Germinal center (tissue), 1 donor: ENCODE results near the gene CNOT11.

Experiments
- DNase-seq: peaks from one replicate; pipeline ENCODE4 v3.0.0; 2012; ENCODE audit warnings: mixed read lengths, low spot score

CNOT11 gene

GRCh38 chr2:101278925-101279324, 26.2 kb downstream of the CNOT11 start:
- no peak for DNase-seq

GRCh38 chr2:101281482-101281881, 28.8 kb downstream of the CNOT11 start:
- DNase-seq = no peak

GRCh38 chr2:101282980-101283379, 30.3 kb downstream of the CNOT11 start:
- DNase-seq = no peak

GRCh38 chr2:101286684-101287083, 34.0 kb downstream of the CNOT11 start:
- DNase-seq = no peak

- DNase-seq = no peak
Observed at GRCh38 chr2:101287303-101287702, 34.6 kb downstream of the CNOT11 start.

- DNase-seq = no peak
Observed at GRCh38 chr2:101290711-101291110, 38.0 kb downstream of the CNOT11 start.

GRCh38 chr2:101291973-101292372, 39.3 kb downstream of the CNOT11 start:
- DNase-seq = no peak

GRCh38 chr2:101293544-101293943, 40.9 kb downstream of the CNOT11 start:
- DNase-seq = no peak

GRCh38 chr2:101294861-101295260, 42.2 kb downstream of the CNOT11 start:
- no peak for DNase-seq

- DNase-seq = no peak
Observed at GRCh38 chr2:101295895-101296294, 43.2 kb downstream of the CNOT11 start.

- DNase-seq = no peak
Observed at GRCh38 chr2:101296371-101296770, 43.7 kb downstream of the CNOT11 start.

GRCh38 chr2:101297383-101297782, 44.7 kb downstream of the CNOT11 start:
- no peak for DNase-seq

- no peak for DNase-seq
Observed at GRCh38 chr2:101299604-101300003, 46.9 kb downstream of the CNOT11 start.

- DNase-seq = no peak
Observed at GRCh38 chr2:101300164-101300563, 47.5 kb downstream of the CNOT11 start.

- DNase-seq = no peak
Observed at GRCh38 chr2:101300836-101301235, 48.1 kb downstream of the CNOT11 start.

GRCh38 chr2:101302016-101302415, 49.3 kb downstream of the CNOT11 start:
- no peak for DNase-seq

- DNase-seq = no peak
Observed at GRCh38 chr2:101303688-101304087, 51.0 kb downstream of the CNOT11 start.

GRCh38 chr2:101305035-101305434, 52.3 kb downstream of the CNOT11 start:
- DNase-seq = no peak

- no peak for DNase-seq
Observed at GRCh38 chr2:101305492-101306078, 52.9 kb downstream of the CNOT11 start.

GRCh38 chr2:101306410-101306809, 53.7 kb downstream of the CNOT11 start:
- DNase-seq = no peak

GRCh38 chr2:101307503-101307902, 54.8 kb downstream of the CNOT11 start:
- DNase-seq = no peak

GRCh38 chr2:101307950-101308431, 55.3 kb downstream of the CNOT11 start:
- DNase-seq = peak; percentile 49

- peak; percentile 99 for DNase-seq
Observed at GRCh38 chr2:101308432-101309210, 55.9 kb downstream of the CNOT11 start, which contains the start of gene RNF149. TSS of gene RNF149 (minus strand) at chr2:101308701. CDS start at chr2:101308588, 113 bp downstream.
